ENCODE measurements around the gene PCK1. TPM values are rescaled to one million over a fixed set of nuclear protein-coding genes. Genes with fewer than 3 reads are reported as not detected.

The PCK1 gene
- total RNA-seq, 1 experiment from 2014 or later, result 0.49 TPM

DNA sequence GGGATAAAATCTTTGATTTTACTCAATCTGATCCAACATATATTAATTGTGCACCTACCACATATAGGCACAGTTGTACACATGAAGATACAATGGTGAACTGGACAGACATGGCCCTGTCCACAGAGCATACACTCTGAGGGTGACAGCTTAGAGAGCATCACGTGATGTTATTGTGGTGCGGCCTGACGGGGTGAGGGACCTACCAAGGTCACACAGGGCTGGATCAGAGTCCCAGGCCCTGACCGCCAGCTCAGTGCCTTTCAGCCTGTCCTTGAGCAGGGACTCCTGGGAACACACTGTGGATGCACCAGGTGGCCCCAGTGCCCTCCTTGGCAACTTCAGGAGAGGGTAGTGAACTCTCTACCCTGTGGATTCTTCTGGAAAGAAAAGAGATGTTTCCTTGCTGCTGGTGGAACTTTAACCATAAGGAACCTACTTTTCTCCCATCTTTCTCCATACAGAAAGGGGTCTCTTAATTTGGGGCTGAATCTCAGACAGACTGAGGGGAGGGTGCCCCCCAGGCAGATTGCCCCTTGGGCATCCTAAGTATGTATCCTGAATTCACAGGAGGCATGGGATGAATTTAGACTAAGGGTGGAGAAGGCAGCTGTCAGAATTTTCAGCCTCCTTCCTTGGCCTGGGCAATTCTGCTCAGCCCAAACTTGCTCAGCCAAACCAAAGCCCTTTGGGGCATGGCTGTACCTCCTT, 26.5 kb downstream of the PCK1 start:
- Histone ChIP-seq H3K27ac (ENCODE audit: low read depth, low read length) (no peak overlapping the region), H3K4me3 (replicated peaks in 1 of 2; ENCODE audit: low read depth in 1 of 2, low read length in 2 of 2) (no peak overlapping the region), H3K79me2 (ENCODE audit: insufficient read depth, low read length) (no peaks in the 10 kb centered on the region), H2AFZ (ENCODE audit: low read depth, low read length, poor library complexity, severe bottlenecking) (no peak overlapping the region), H3K4me2 (ENCODE audit: low read length) (no peak overlapping the region), H3K36me3 (ENCODE audit: control insufficient read depth in 1 of 2, insufficient read depth in 2 of 2, low read length in 2 of 2) (no peaks in the 10 kb centered on the region), H3K9ac (ENCODE audit: low read length) (no peak overlapping the region), H3K9me3 (ENCODE audit: control insufficient read depth in 1 of 2, insufficient read depth in 1 of 2, low read depth in 1 of 2, low read length in 2 of 2) (no peaks in the 10 kb centered on the region), H3K27me3 (ENCODE audit: insufficient read depth, low read length) (peaks cover 20% of the 10 kb centered on the region; the same call in 1 of the 2 replicates), H4K20me1 (ENCODE audit: insufficient read depth) (no peaks in the 10 kb centered on the region), H3K4me1 (ENCODE audit: control insufficient read depth in 1 of 2, insufficient read depth in 2 of 2, low read length in 2 of 2) (no peaks in the 10 kb centered on the region), H3K9me2 (ENCODE audit: insufficient read depth) (no peaks in the 10 kb centered on the region)
- ChIA-PET POLR2A (no interaction called here), RAD21 (ENCODE audit: low non-redundant PET in 1 of 2, low total read pairs in 2 of 2, uncharacterized antibody in 2 of 2, unreplicated experiment in 2 of 2) (no interaction called here), CTCF (no interaction called here)
- BruUV-seq (replicated peaks), result no TSS peak
- no peak for TF ChIP-seq EZH2 (IDR thresholded peaks at IDR 0.05)
- no peak for TF ChIP-seq ZFX (IDR thresholded peaks at IDR 0.05)
- no peak for TF ChIP-seq EGR1 (IDR thresholded peaks at IDR 0.05; ENCODE audit: low read depth)
- no peak for TF ChIP-seq RAD21 (IDR thresholded peaks at IDR 0.05; ENCODE audit: low read depth)
- TF ChIP-seq EZH2phosphoT487 (IDR thresholded peaks at IDR 0.05; ENCODE audit: borderline replicate concordance), result no peak
- TF ChIP-seq, protein P1, sequence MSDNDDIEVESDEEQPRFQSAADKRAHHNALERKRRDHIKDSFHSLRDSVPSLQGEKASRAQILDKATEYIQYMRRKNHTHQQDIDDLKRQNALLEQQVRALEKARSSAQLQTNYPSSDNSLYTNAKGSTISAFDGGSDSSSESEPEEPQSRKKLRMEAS (IDR thresholded peaks at IDR 0.05), result no peak
- no peak for TF ChIP-seq CEBPB (IDR thresholded peaks at IDR 0.05; ENCODE audit: low read depth)
- no peak for TF ChIP-seq CBX3 (IDR thresholded peaks at IDR 0.05; ENCODE audit: low read depth)
- TF ChIP-seq, protein P2, sequence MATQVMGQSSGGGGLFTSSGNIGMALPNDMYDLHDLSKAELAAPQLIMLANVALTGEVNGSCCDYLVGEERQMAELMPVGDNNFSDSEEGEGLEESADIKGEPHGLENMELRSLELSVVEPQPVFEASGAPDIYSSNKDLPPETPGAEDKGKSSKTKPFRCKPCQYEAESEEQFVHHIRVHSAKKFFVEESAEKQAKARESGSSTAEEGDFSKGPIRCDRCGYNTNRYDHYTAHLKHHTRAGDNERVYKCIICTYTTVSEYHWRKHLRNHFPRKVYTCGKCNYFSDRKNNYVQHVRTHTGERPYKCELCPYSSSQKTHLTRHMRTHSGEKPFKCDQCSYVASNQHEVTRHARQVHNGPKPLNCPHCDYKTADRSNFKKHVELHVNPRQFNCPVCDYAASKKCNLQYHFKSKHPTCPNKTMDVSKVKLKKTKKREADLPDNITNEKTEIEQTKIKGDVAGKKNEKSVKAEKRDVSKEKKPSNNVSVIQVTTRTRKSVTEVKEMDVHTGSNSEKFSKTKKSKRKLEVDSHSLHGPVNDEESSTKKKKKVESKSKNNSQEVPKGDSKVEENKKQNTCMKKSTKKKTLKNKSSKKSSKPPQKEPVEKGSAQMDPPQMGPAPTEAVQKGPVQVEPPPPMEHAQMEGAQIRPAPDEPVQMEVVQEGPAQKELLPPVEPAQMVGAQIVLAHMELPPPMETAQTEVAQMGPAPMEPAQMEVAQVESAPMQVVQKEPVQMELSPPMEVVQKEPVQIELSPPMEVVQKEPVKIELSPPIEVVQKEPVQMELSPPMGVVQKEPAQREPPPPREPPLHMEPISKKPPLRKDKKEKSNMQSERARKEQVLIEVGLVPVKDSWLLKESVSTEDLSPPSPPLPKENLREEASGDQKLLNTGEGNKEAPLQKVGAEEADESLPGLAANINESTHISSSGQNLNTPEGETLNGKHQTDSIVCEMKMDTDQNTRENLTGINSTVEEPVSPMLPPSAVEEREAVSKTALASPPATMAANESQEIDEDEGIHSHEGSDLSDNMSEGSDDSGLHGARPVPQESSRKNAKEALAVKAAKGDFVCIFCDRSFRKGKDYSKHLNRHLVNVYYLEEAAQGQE (IDR thresholded peaks at IDR 0.05; ENCODE audit: low read depth), result no peak
- TF ChIP-seq POLR2A (IDR thresholded peaks at IDR 0.05; ENCODE audit: borderline replicate concordance, extremely low read depth, insufficient read depth, insufficient read length), result no peak
- no peak for TF ChIP-seq TCF7L2 (IDR thresholded peaks at IDR 0.05; ENCODE audit: borderline replicate concordance, extremely low read depth, insufficient read depth, insufficient read length)
- no peak for TF ChIP-seq ELF1 (IDR thresholded peaks at IDR 0.05; ENCODE audit: borderline replicate concordance, low read depth)
- TF ChIP-seq, protein P3, sequence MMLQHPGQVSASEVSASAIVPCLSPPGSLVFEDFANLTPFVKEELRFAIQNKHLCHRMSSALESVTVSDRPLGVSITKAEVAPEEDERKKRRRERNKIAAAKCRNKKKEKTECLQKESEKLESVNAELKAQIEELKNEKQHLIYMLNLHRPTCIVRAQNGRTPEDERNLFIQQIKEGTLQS (IDR thresholded peaks at IDR 0.05), result no peak
- TF ChIP-seq SRF (IDR thresholded peaks at IDR 0.05; ENCODE audit: low read depth), result no peak
- TF ChIP-seq FOSL1 (IDR thresholded peaks at IDR 0.05; ENCODE audit: low read depth), result no peak
- ATAC-seq, result no peak
- DNase-seq (ENCODE audit: low read depth, low spot score), result no peak
- intact Hi-C loops (cut with micrococcal nuclease), result no loop called here

Measured in HCT116 (cell line).